Progenitor cell of endocrine pancreas (in vitro differentiated cells): ENCODE measurements around the gene MYOD1. TPM values are rescaled to one million over a fixed set of nuclear protein-coding genes. Genes with fewer than 3 reads are reported as not detected.

ENCODE experiments used
- DNase-seq: peaks from one replicate; pipeline ENCODE4 v3.0.0; 2021; ENCODE audit warnings: low spot score; ENCODE audit not compliant: unreplicated experiment
- H3K27ac Mint-ChIP-seq: 2 replicates; pipeline ENCODE4 v1.8.0; 2021; ENCODE audit warnings: mild to moderate bottlenecking, moderate library complexity, mixed read lengths
- H3K27me3 Mint-ChIP-seq: 2 replicates; pipeline ENCODE4 v1.8.0; 2021; ENCODE audit warnings: mixed read lengths
- H3K36me3 Mint-ChIP-seq: 2 replicates; pipeline ENCODE4 v1.8.0; 2022; ENCODE audit warnings: mixed read lengths; ENCODE audit not compliant: insufficient read depth
- H3K4me1 Mint-ChIP-seq: 2 replicates; pipeline ENCODE4 v1.8.0; 2021; ENCODE audit warnings: low read depth, mixed read lengths
- H3K4me3 Mint-ChIP-seq: 2 replicates; pipeline ENCODE4 v1.8.0; 2021; ENCODE audit warnings: low read depth, mild to moderate bottlenecking, moderate library complexity, mixed read lengths
- H3K9me3 Mint-ChIP-seq: 2 replicates; pipeline ENCODE4 v1.8.0; 2021; ENCODE audit warnings: low read depth, mixed read lengths
- CTCF ChIP-seq: fragments of 200-600 bp; sonication (generic); IDR thresholded peaks from one replicate; pipeline ENCODE4 v1.5.0; 2021; ENCODE audit warnings: antibody characterized with exemption, mild to moderate bottlenecking; ENCODE audit not compliant: unreplicated experiment
- total RNA-seq: library from RNA; stranded (reverse); gene quantifications from 2 replicates; pipeline ENCODE4 v1.2.1, GENCODE V29; 2021

MYOD1 gene
- total RNA-seq, 1 donor from 2014 or later = not detected

GRCh38 chr11:17744151-17744940, 25.0 kb downstream of the MYOD1 start:
- H3K36me3 Mint-ChIP-seq = no peaks in the 10 kb centered on the region
- no peak for TF ChIP-seq CTCF
- no peak for DNase-seq

GRCh38 chr11:17745023-17745772, 25.8 kb downstream of the MYOD1 start:
- Mint-ChIP-seq H3K4me3 (no peak overlapping the region), H3K27ac (no peak overlapping the region), H3K36me3 (no peaks in the 10 kb centered on the region), H3K27me3 (peaks cover 35% of the 10 kb centered on the region), H3K4me1 (no peaks in the 10 kb centered on the region), H3K9me3 (no peaks in the 10 kb centered on the region)
- DNase-seq = no peak
- TF ChIP-seq CTCF = no peak

More at GRCh38 chr11:17744151-17744940, 25.0 kb downstream of the MYOD1 start:
- Mint-ChIP-seq H3K9me3 (no peaks in the 10 kb centered on the region), H3K4me1 (no peaks in the 10 kb centered on the region), H3K4me3 (no peak overlapping the region), H3K27ac (no peak overlapping the region), H3K27me3 (peaks cover 35% of the 10 kb centered on the region)

GRCh38 chr11:17746096-17746495, 26.7 kb downstream of the MYOD1 start:
- H3K36me3 Mint-ChIP-seq = no peaks in the 10 kb centered on the region
- peaks cover 1% of the 10 kb centered on the region for H3K4me1 Mint-ChIP-seq
- TF ChIP-seq CTCF = no peak
- H3K4me3 Mint-ChIP-seq = no peak overlapping the region
- no peak for DNase-seq
- H3K9me3 Mint-ChIP-seq = no peaks in the 10 kb centered on the region
- no peak overlapping the region for H3K27ac Mint-ChIP-seq
- peaks cover 40% of the 10 kb centered on the region for H3K27me3 Mint-ChIP-seq

- Mint-ChIP-seq H3K4me1 (peaks cover 8% of the 10 kb centered on the region), H3K4me3 (no peak overlapping the region)
Observed at GRCh38 chr11:17747131-17747955, 28.0 kb downstream of the MYOD1 start.

More at GRCh38 chr11:17747131-17747955, 28.0 kb downstream of the MYOD1 start:
- Mint-ChIP-seq H3K36me3 (no peaks in the 10 kb centered on the region), H3K27ac (no peak overlapping the region), H3K27me3 (peaks cover 42% of the 10 kb centered on the region), H3K9me3 (no peaks in the 10 kb centered on the region)
- TF ChIP-seq CTCF = no peak
- no peak for DNase-seq
